K562 (cell line): Measurements from ENCODE around the gene CPVL. TPM values are rescaled to one million over a fixed set of nuclear protein-coding genes. Genes with fewer than 3 reads are reported as not detected.

Source experiments
- ATAC-seq: fragments of 200-7000 bp; cut with Tn5 transposase; 3 replicates; pipeline ENCODE4 v1.9.1; 2020; ENCODE audit warnings: moderate library complexity
- BruUV-seq: library from RNA; stranded (reverse); fragments of 400-500 nt; replicated peaks from 2 replicates; lab custom pipeline; 2021; lab: Mats Ljungman, UMichigan
- CTCF ChIA-PET: fragments of 300-600 bp; formaldehyde crosslinking; extraction: SDS; loops from one replicate; lab custom pipeline; 2021; ENCODE audit warnings: low intra/inter-chr PET ratio; lab: Yijun Ruan, JAX
- POLR2A ChIA-PET: fragments of 300-600, 350-650 bp; sonication (Branson Sonifier 250); formaldehyde crosslinking; extraction: SDS; loops from one replicate; lab custom pipeline; 2021; ENCODE audit warnings: antibody characterized with exemption, inconsistent platforms; lab: Yijun Ruan, JAX
- DNase-seq, 4 experiments: peaks; one replicate each; pipeline versions ENCODE4 v3.0.0 to v3.0.0-alpha.2; 2011 to 2018; ENCODE audit warnings: low spot score in 3 of 4, mixed read lengths in 3 of 4; ENCODE audit errors: extremely low read depth in 1 of 4
- FAIRE-seq: peaks from 2 replicates; lab custom pipeline; 2011; peaks lifted over from hg19 to GRCh38; lab: Jason Lieb, UNC
- H2AFZ ChIP-seq: 2 replicates; pipeline ENCODE4 v1.6.0; 2011; ENCODE audit warnings: low read depth, low read length, control low read depth, inconsistent platforms
- H3K27ac ChIP-seq: fragments of 200-600 bp; 3 replicates; pipeline ENCODE4 v1.8.0; 2011; ENCODE audit warnings: low read depth, mild to moderate bottlenecking, control low read depth, inconsistent platforms, low read length, moderate library complexity, mixed read lengths; ENCODE audit errors: extremely low read depth
- H3K27me3 ChIP-seq, 2 experiments: fragments of 300-600 bp in 1 of 2; 2 replicates in 1 of 2; 3 replicates in 1 of 2; pipeline versions ENCODE4 v1.6.0 to v1.8.0; 2011; ENCODE audit warnings: inconsistent platforms in 2 of 2, low read length in 2 of 2, mild to moderate bottlenecking in 1 of 2, mixed read lengths in 1 of 2, moderate library complexity in 1 of 2; ENCODE audit not compliant: control insufficient read depth in 2 of 2, insufficient read depth in 2 of 2
- H3K36me3 ChIP-seq: fragments of 300-600 bp; 3 replicates; pipeline ENCODE4 v1.8.0; 2011; ENCODE audit warnings: mild to moderate bottlenecking, low read length, inconsistent platforms; ENCODE audit not compliant: control insufficient read depth, insufficient read depth
- H3K4me1 ChIP-seq, 2 experiments: fragments of 200-600 bp in 1 of 2; replicated peaks in 1 of 2; 2 replicates in 1 of 2; 3 replicates in 1 of 2; pipeline versions ENCODE4 v1.5.1 to v1.8.0; 2011; ENCODE audit warnings: inconsistent platforms in 2 of 2, low read length in 2 of 2, mild to moderate bottlenecking in 1 of 2, mixed read lengths in 1 of 2, moderate library complexity in 1 of 2; ENCODE audit not compliant: control insufficient read depth in 2 of 2, insufficient read depth in 2 of 2
- H3K4me2 ChIP-seq: 2 replicates; pipeline ENCODE4 v1.6.1; 2011; ENCODE audit warnings: low read length, control low read depth, inconsistent platforms, mixed read lengths; ENCODE audit not compliant: insufficient read depth
- H3K4me3 ChIP-seq: fragments of 200-600 bp; sonication (generic), shearing (Covaris generic); 2 replicates; pipeline ENCODE4 v1.5.1; 2016; ENCODE audit warnings: control low read depth, inconsistent platforms
- H3K79me2 ChIP-seq: fragments of 200-600 bp; 3 replicates; pipeline ENCODE4 v1.8.0; 2011; ENCODE audit warnings: low read length, inconsistent platforms; ENCODE audit not compliant: control insufficient read depth, insufficient read depth
- H3K9ac ChIP-seq, 2 experiments: 2 replicates each; pipeline versions ENCODE4 v1.6.0 to v1.6.1; 2011; ENCODE audit warnings: low read depth in 2 of 2, low read length in 2 of 2, control low read depth in 1 of 2, inconsistent platforms in 1 of 2, mild to moderate bottlenecking in 1 of 2, mixed read lengths in 1 of 2; ENCODE audit not compliant: insufficient read depth in 1 of 2
- H3K9me1 ChIP-seq: one replicate; pipeline ENCODE4 v1.6.0; 2011; ENCODE audit warnings: inconsistent platforms, mild to moderate bottlenecking, low read length, moderate library complexity; ENCODE audit not compliant: control insufficient read depth, insufficient read depth
- H3K9me3 ChIP-seq: replicated peaks from 2 replicates; pipeline ENCODE4 v1.5.1; 2011; ENCODE audit warnings: low read depth, low read length, inconsistent platforms; ENCODE audit not compliant: control insufficient read depth, insufficient read depth
- H4K20me1 ChIP-seq: replicated peaks from 2 replicates; pipeline ENCODE4 v1.6.1; 2011; ENCODE audit warnings: low read length, inconsistent platforms, mixed read lengths; ENCODE audit not compliant: control insufficient read depth, insufficient read depth
- ARID1B ChIP-seq: fragments of 450-650 bp; IDR thresholded peaks from 2 replicates; pipeline ENCODE4 v1.6.1; 2016; ENCODE audit warnings: antibody characterized with exemption, mild to moderate bottlenecking, inconsistent platforms
- CBX5 ChIP-seq: IDR thresholded peaks from 2 replicates; pipeline ENCODE4 v1.6.1; 2014; ENCODE audit warnings: low read depth, borderline replicate concordance
- HOXB6 ChIP-seq: fragments of 250-450 bp; sonication (Bioruptor Pico); IDR thresholded peaks from 2 replicates; pipeline ENCODE4 v1.5.1; 2022; ENCODE audit warnings: mild to moderate bottlenecking, borderline replicate concordance
- MBD1 ChIP-seq: fragments of 250-450 bp; sonication (Bioruptor Pico); IDR thresholded peaks from 2 replicates; pipeline ENCODE4 v1.8.0; 2022; ENCODE audit warnings: inconsistent platforms
- MYNN ChIP-seq, 2 experiments: sonication (generic); formaldehyde crosslinking in 1 of 2; IDR thresholded peaks; 2 replicates each; pipeline versions ENCODE4 v1.5.0 to v1.6.1; 2016 to 2020; ENCODE audit warnings: antibody characterized with exemption in 1 of 2, missing genetic modification reagents in 1 of 2
- PHF21A ChIP-seq: fragments of 450-650 bp; IDR thresholded peaks from 2 replicates; pipeline ENCODE4 v1.6.1; 2017; ENCODE audit warnings: low read depth, borderline replicate concordance
- SIN3A ChIP-seq, 2 experiments: fragments of 150-350 bp in 1 of 2; IDR thresholded peaks; 2 replicates each; pipeline ENCODE4 v1.6.1; 2011 to 2016; ENCODE audit warnings: borderline replicate concordance in 2 of 2, low read depth in 2 of 2, low read length in 2 of 2, mild to moderate bottlenecking in 2 of 2, moderate library complexity in 2 of 2; ENCODE audit not compliant: control insufficient read depth in 1 of 2
- SRSF3 ChIP-seq: fragments of 200-400 bp; formaldehyde crosslinking; IDR thresholded peaks from 2 replicates; pipeline ENCODE4 v1.6.1; 2016; ENCODE audit warnings: mild to moderate bottlenecking, low read length, moderate library complexity; ENCODE audit not compliant: insufficient read depth
- WHSC1 ChIP-seq: IDR thresholded peaks from one replicate; pipeline ENCODE4 v1.6.1; 2012; ENCODE audit warnings: low read length, control low read depth, inconsistent platforms
- ZNF3 ChIP-seq: fragments of 250-450 bp; sonication (Bioruptor Pico); IDR thresholded peaks from 2 replicates; pipeline ENCODE4 v1.5.0; 2021; ENCODE audit warnings: mild to moderate bottlenecking, moderate library complexity
- ZNF76 ChIP-seq: fragments of 250-450 bp; sonication (Bioruptor Pico); IDR thresholded peaks from 2 replicates; pipeline ENCODE4 v1.4.0; 2020; ENCODE audit warnings: mild to moderate bottlenecking, moderate library complexity, borderline replicate concordance
- ZNF766 ChIP-seq: fragments of 200-800 bp; sonication (Bioruptor generic); conservative IDR thresholded peaks from 2 replicates; pipeline ENCODE4 v1.6.1; 2016; ENCODE audit warnings: missing genetic modification characterization, missing compliant biosample characterization
- WGBS: fragments of 100-300 bp; shearing (Covaris generic); methylation state at CpG from one replicate; pipeline ENCODE4 v1.1.6; 2016; ENCODE audit warnings: low coverage, mixed read lengths; ENCODE audit not compliant: insufficient coverage; ENCODE audit errors: missing lambda C conversion rate; 5-methylcytosine and 5-hydroxymethylcytosine counted together
- in situ Hi-C: fragments of 300-500 bp; cut with MboI; formaldehyde crosslinking; loops from 4 replicates; pipeline ENCODE4 v1.15.0; 2018; ENCODE audit warnings: inconsistent platforms, mixed read lengths
- intact Hi-C: fragments of 100-400 bp; cut with micrococcal nuclease; formaldehyde crosslinking; loops from 2 replicates; pipeline ENCODE4 v1.14.2; 2022
- polyA plus RNA-seq, 8 experiments: library from polyadenylated mRNA; depleted of rRNA in 4 of 8; stranded (reverse) in 5 of 8; unstranded in 3 of 8; fragments of >200 nt; fragmentation: Nextera tagmentation in 2 of 8; fragmentation: Illumina TruSeq in 1 of 8; extraction: Ambion mirVana in 2 of 8; extraction: Trizol in 1 of 8; gene quantifications; 2 replicates each; pipeline versions ENCODE4 v1.2.1 to v1.2.3, GENCODE V29; 2011 to 2014; ENCODE audit warnings: inconsistent platforms in 1 of 8, missing spikeins in 1 of 8
- total RNA-seq, 7 experiments: library from RNA; depleted of rRNA in 6 of 7; stranded (reverse); fragments of >200 nt in 6 of 7; fragmentation: Illumina TruSeq in 2 of 7; extraction: Trizol in 2 of 7; gene quantifications; 2 replicates each; pipeline versions ENCODE4 v1.2.1 to v1.2.3, GENCODE V29; 2011 to 2021; ENCODE audit warnings: low replicate concordance in 1 of 7
- TF ChIP-seq, protein P1 (sequence below): fragments of 250-450 bp; sonication (Bioruptor Pico); IDR thresholded peaks from 2 replicates; pipeline ENCODE4 v1.8.0; 2022; ENCODE audit warnings: moderate library complexity, mild to moderate bottlenecking, inconsistent platforms

The CPVL gene
- total and polyA plus RNA-seq, 9 of the 15 experiments (the other 6 are each of a cell fraction or from before 2014, with no cell fraction given) = 0.89 to 2.4 (median 1.5) TPM

GRCh38 chr7:29032146-29032545 is 114.2 kb downstream of the CPVL start:
- Histone ChIP-seq H3K4me1 (no peaks in the 10 kb centered on the region), H3K9ac (no peak overlapping the region), H3K9me1 (no peaks in the 10 kb centered on the region), H3K4me2 (no peak overlapping the region), H3K9me3 (no peaks in the 10 kb centered on the region), H3K36me3 (no peaks in the 10 kb centered on the region), H3K4me3 (no peak overlapping the region), H3K79me2 (no peaks in the 10 kb centered on the region), H4K20me1 (no peaks in the 10 kb centered on the region), H3K27ac (no peak overlapping the region), H2AFZ (no peak overlapping the region), H3K27me3 (no peaks in the 10 kb centered on the region; a peak in 1 of 5 replicates)
- WGBS = 33% methylated on average over 4 of the region's 4 CpGs
- FAIRE-seq (no peak), DNase-seq (no peak), ATAC-seq (no peak)
- ChIA-PET POLR2A (no interaction called here), CTCF (no interaction called here)
- intact Hi-C loops = no loop called here
- TF ChIP-seq ARID1B (no peak), ZNF3 (no peak), MBD1 (CRISPR knock-in tag) (no peak)
- BruUV-seq = no TSS peak
- in situ Hi-C loops = no loop called here

DNA sequence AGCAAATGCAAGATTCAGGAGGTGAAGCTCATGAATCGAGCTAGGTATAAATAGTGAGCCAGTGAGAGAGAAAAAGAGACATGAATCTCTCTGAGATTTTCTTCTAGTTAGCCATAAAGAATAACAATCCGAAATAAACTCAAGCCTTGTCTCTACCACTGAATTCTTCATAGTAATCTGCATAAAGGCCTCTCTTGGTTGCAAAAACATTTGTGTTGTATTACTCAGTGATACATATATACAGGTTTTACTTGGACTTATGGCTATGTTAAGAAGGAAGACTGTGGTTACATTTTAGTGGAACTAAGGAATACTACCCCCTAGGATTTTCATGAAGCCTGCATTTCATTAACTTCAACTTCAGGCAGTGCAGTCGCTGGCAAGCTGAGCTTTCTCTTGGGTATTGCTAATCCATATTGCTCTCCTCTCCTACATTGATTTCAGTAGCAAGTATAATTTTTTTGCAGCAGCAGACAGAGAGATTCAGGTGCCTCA is 115.5 kb downstream of the CPVL start:
- Histone ChIP-seq H4K20me1 (no peaks in the 10 kb centered on the region), H2AFZ (no peak overlapping the region), H3K9me3 (no peaks in the 10 kb centered on the region), H3K9ac (no peak overlapping the region), H3K4me2 (no peak overlapping the region), H3K27ac (no peak overlapping the region), H3K79me2 (no peaks in the 10 kb centered on the region), H3K9me1 (no peaks in the 10 kb centered on the region), H3K36me3 (no peaks in the 10 kb centered on the region), H3K4me1 (no peaks in the 10 kb centered on the region), H3K27me3 (no peaks in the 10 kb centered on the region; a peak in 1 of 5 replicates), H3K4me3 (no peak overlapping the region)
- in situ Hi-C loops = no loop called here
- FAIRE-seq (no peak), DNase-seq (no peak), ATAC-seq (no peak)
- intact Hi-C loops = no loop called here
- no peak for TF ChIP-seq WHSC1
- TF ChIP-seq, protein P1, sequence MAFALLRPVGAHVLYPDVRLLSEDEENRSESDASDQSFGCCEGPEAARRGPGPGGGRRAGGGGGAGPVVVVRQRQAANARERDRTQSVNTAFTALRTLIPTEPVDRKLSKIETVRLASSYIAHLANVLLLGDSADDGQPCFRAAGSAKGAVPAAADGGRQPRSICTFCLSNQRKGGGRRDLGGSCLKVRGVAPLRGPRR (CRISPR knock-in tag) = no peak
- no peak for TF ChIP-seq ZNF76 (CRISPR knock-in tag)
- no peak for TF ChIP-seq HOXB6 (CRISPR knock-in tag)
- no peak for TF ChIP-seq SIN3A (IDR thresholded peaks at IDR 0.05; ENCODE audit: borderline replicate concordance in 2 of 2, control insufficient read depth in 1 of 2, low read depth in 2 of 2, low read length in 2 of 2)
- TF ChIP-seq CBX5 = no peak
- no peak for TF ChIP-seq MYNN (IDR thresholded peaks at IDR 0.05)
- no peak for TF ChIP-seq MYNN (CRISPR knock-in tag; IDR thresholded peaks at IDR 0.05)
- TF ChIP-seq ZNF766 (CRISPR knock-in tag) = no peak
- TF ChIP-seq SRSF3 = no peak
- no peak for TF ChIP-seq PHF21A
- CTCF ChIA-PET = no interaction called here
- WGBS = 0% methylated on average over 3 of the region's 3 CpGs
- BruUV-seq = no TSS peak
- POLR2A ChIA-PET = no interaction called here
